Osteoblast (primary cell): Measurements from ENCODE around the gene KATNB1. TPM values are rescaled to one million over a fixed set of nuclear protein-coding genes. Genes with fewer than 3 reads are reported as not detected.

ENCODE experiments used
- DNase-seq: peaks from one replicate; pipeline ENCODE4 v3.0.0; 2011; ENCODE audit warnings: low spot score, mixed read lengths; ENCODE audit not compliant: insufficient read length; ENCODE audit errors: missing footprints
- H2AFZ ChIP-seq: 2 replicates; pipeline ENCODE4 v1.6.0; 2011; ENCODE audit warnings: mild to moderate bottlenecking, low read length
- H3K27ac ChIP-seq: 2 replicates; pipeline ENCODE4 v1.5.1; 2011; ENCODE audit warnings: mild to moderate bottlenecking, low read depth, low read length, moderate library complexity
- H3K27me3 ChIP-seq: 2 replicates; pipeline ENCODE4 v1.6.0; 2012; ENCODE audit warnings: mild to moderate bottlenecking, control low read depth, inconsistent platforms, low read length, moderate library complexity; ENCODE audit not compliant: insufficient read depth
- H3K36me3 ChIP-seq: 2 replicates; pipeline ENCODE4 v1.5.1; 2011; ENCODE audit warnings: mild to moderate bottlenecking, low read length, control low read depth, moderate library complexity; ENCODE audit not compliant: insufficient read depth
- H3K4me1 ChIP-seq: 2 replicates; pipeline ENCODE4 v1.5.1; 2011; ENCODE audit warnings: mild to moderate bottlenecking, low read length, control low read depth, moderate library complexity; ENCODE audit not compliant: insufficient read depth
- H3K4me2 ChIP-seq: 2 replicates; pipeline ENCODE4 v1.6.0; 2011; ENCODE audit warnings: mild to moderate bottlenecking, low read length; ENCODE audit not compliant: insufficient read depth
- H3K4me3 ChIP-seq: fragments of 200-600 bp; sonication (generic); 3 replicates; pipeline ENCODE4 v1.5.1; 2012; ENCODE audit warnings: mild to moderate bottlenecking, low read length, inconsistent platforms; ENCODE audit not compliant: insufficient read depth
- H3K79me2 ChIP-seq: 2 replicates; pipeline ENCODE4 v1.6.0; 2012; ENCODE audit warnings: mild to moderate bottlenecking, low read length, control low read depth, inconsistent platforms; ENCODE audit not compliant: insufficient read depth
- H3K9me3 ChIP-seq: 2 replicates; pipeline ENCODE4 v1.5.1; 2011; ENCODE audit warnings: low read depth, low read length, control low read depth
- H4K20me1 ChIP-seq: 2 replicates; pipeline ENCODE4 v1.6.0; 2012; ENCODE audit warnings: mild to moderate bottlenecking, low read length, control low read depth; ENCODE audit not compliant: insufficient read depth
- CTCF ChIP-seq: IDR thresholded peaks from 2 replicates; pipeline ENCODE4 v1.5.1; 2011; ENCODE audit warnings: mild to moderate bottlenecking, low read depth, low read length, moderate library complexity; ENCODE audit errors: extremely low read depth
- total RNA-seq: library from RNA; depleted of rRNA; stranded (reverse); fragments of >200 nt; gene quantifications from 2 replicates; pipeline ENCODE4 v1.2.3, GENCODE V29; 2012

Gene KATNB1
- total RNA-seq, 1 donor = 24.6 TPM

GRCh38 chr16:57739756-57740422 lies 4.3 kb downstream of the KATNB1 start:
- H2AFZ ChIP-seq = no peak overlapping the region
- H3K4me1 ChIP-seq = peaks cover 13% of the 10 kb centered on the region
- H3K4me2 ChIP-seq = no peak overlapping the region
- H3K79me2 ChIP-seq = peaks cover 12% of the 10 kb centered on the region
- peak overlapping the region; percentile 30 for H3K27ac ChIP-seq
- peak; percentile 84 for DNase-seq
- no peaks in the 10 kb centered on the region for H3K9me3 ChIP-seq
- no peaks in the 10 kb centered on the region for H3K27me3 ChIP-seq
- no peak overlapping the region for H3K4me3 ChIP-seq
- H4K20me1 ChIP-seq = no peaks in the 10 kb centered on the region
- H3K36me3 ChIP-seq = peaks cover 6% of the 10 kb centered on the region
- no peak for TF ChIP-seq CTCF

- Histone ChIP-seq H3K4me1 (peaks cover 13% of the 10 kb centered on the region), H2AFZ (no peak overlapping the region), H3K27ac (no peak overlapping the region), H3K79me2 (peaks cover 12% of the 10 kb centered on the region), H3K9me3 (no peaks in the 10 kb centered on the region), H4K20me1 (no peaks in the 10 kb centered on the region), H3K27me3 (no peaks in the 10 kb centered on the region), H3K4me3 (no peak overlapping the region), H3K4me2 (no peak overlapping the region), H3K36me3 (peaks cover 6% of the 10 kb centered on the region)
- DNase-seq = peak; percentile 58
- no peak for TF ChIP-seq CTCF
Measured at GRCh38 chr16:57740423-57741071, 5.0 kb downstream of the KATNB1 start.

DNA sequence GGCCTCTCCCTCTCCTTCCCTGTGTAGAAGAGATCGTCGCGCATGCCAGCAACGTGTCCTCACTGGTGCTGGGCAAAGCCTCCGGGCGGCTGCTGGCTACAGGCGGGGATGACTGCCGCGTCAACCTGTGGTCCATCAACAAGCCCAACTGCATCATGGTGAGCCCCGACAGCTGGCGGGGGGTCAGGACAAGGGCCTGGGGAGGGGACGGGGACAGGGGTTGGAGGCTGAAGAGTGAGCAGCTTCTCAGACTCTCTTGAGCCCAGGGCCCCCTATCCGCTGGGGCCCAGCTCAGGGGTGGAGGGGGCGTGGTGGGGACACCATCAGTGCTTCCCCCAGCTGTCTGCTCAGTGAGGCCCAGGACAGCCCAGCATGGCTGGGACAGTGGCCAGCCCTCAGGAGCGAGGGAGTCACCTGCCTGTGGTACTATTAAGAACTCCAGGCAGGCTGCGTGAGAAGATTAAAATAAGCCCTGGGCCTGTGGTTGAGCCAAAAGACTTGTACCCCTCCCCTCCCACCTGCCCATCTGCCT lies 6.2 kb downstream of the KATNB1 start:
- Histone ChIP-seq H4K20me1 (no peaks in the 10 kb centered on the region), H3K36me3 (peaks cover 6% of the 10 kb centered on the region), H3K27ac (no peak overlapping the region), H3K27me3 (no peaks in the 10 kb centered on the region), H3K4me3 (no peak overlapping the region), H3K9me3 (no peaks in the 10 kb centered on the region), H3K4me2 (no peak overlapping the region), H3K79me2 (peaks cover 8% of the 10 kb centered on the region), H2AFZ (no peak overlapping the region), H3K4me1 (peaks cover 6% of the 10 kb centered on the region)
- TF ChIP-seq CTCF = no peak
- DNase-seq = peak; percentile 72

- no peak for TF ChIP-seq CTCF
Measured at GRCh38 chr16:57742543-57742942, 7.0 kb downstream of the KATNB1 start.

More at GRCh38 chr16:57742543-57742942, 7.0 kb downstream of the KATNB1 start:
- no peaks in the 10 kb centered on the region for H3K4me1 ChIP-seq
- H3K9me3 ChIP-seq = no peaks in the 10 kb centered on the region
- DNase-seq = peak; percentile 27
- H3K36me3 ChIP-seq = peaks cover 6% of the 10 kb centered on the region
- H4K20me1 ChIP-seq = no peaks in the 10 kb centered on the region
- no peak overlapping the region for H2AFZ ChIP-seq
- H3K4me2 ChIP-seq = no peak overlapping the region
- no peaks in the 10 kb centered on the region for H3K27me3 ChIP-seq
- H3K79me2 ChIP-seq = peaks cover 8% of the 10 kb centered on the region
- H3K4me3 ChIP-seq = no peak overlapping the region
- H3K27ac ChIP-seq = no peak overlapping the region
